Activated CD4-positive, alpha-beta T cell treated with anti-CD3 and anti-CD28 coated beads, Interleukin-2, amount 10 ng/mL, durations not matched to agents 24 days and 14 days (primary cell): Measurements from ENCODE around the gene AAK1. TPM values are rescaled to one million over a fixed set of nuclear protein-coding genes. Genes with fewer than 3 reads are reported as not detected.
A peak's percentile ranks its signal among the peaks of the same experiment; 100 is the strongest.
"Not testable (repeated sequence)": the region's sequence is repeated elsewhere in the genome, so short reads cannot be mapped to it uniquely, and the experiment has no call there.

ENCODE experiments used
- DNase-seq: peaks from one replicate; pipeline ENCODE4 v3.0.0; 2022
- H3K27ac Mint-ChIP-seq: one replicate; pipeline ENCODE4 v1.8.0; 2022; ENCODE audit warnings: mild to moderate bottlenecking, mixed read lengths
- H3K27me3 Mint-ChIP-seq: one replicate; pipeline ENCODE4 v1.8.0; 2022; ENCODE audit warnings: mixed read lengths
- H3K36me3 Mint-ChIP-seq: one replicate; pipeline ENCODE4 v1.8.0; 2022; ENCODE audit warnings: low read depth, mild to moderate bottlenecking, mixed read lengths
- H3K4me1 Mint-ChIP-seq: one replicate; pipeline ENCODE4 v1.8.0; 2021; ENCODE audit warnings: mixed read lengths
- H3K4me3 Mint-ChIP-seq: one replicate; pipeline ENCODE4 v1.8.0; 2022; ENCODE audit warnings: mild to moderate bottlenecking, moderate library complexity, mixed read lengths
- H3K9me3 Mint-ChIP-seq: one replicate; pipeline ENCODE4 v1.8.0; 2021; ENCODE audit warnings: mixed read lengths
- intact Hi-C: fragments of 100-400 bp; cut with micrococcal nuclease; formaldehyde crosslinking; loops from one replicate; pipeline ENCODE4 v1.15.1; 2023
- total RNA-seq: library from RNA; stranded (reverse); gene quantifications from 2 replicates; pipeline ENCODE4 v1.2.3, GENCODE V29; 2022

Gene AAK1
- total RNA-seq, 1 donor from 2014 or later: 86.0 TPM

- no peak for DNase-seq
- no peak overlapping the region for H3K4me3 Mint-ChIP-seq
- H3K27ac Mint-ChIP-seq: no peak overlapping the region
- H3K36me3 Mint-ChIP-seq: peaks cover 1% of the 10 kb centered on the region
- H3K9me3 Mint-ChIP-seq: no peaks in the 10 kb centered on the region
- intact Hi-C loops: no loop called here
- H3K27me3 Mint-ChIP-seq: peaks cover 4% of the 10 kb centered on the region
- peaks cover 17% of the 10 kb centered on the region for H3K4me1 Mint-ChIP-seq
Observed at GRCh38 chr2:69454976-69455375, 188.6 kb downstream of the AAK1 start.

- intact Hi-C loops: loop anchor here (1.0 to 2.0 kb wide), 2 partner anchors 16 to 55 kb away; partner anchors contain the start of gene NFU1
- H3K36me3 Mint-ChIP-seq: no peaks in the 10 kb centered on the region
- H3K4me1 Mint-ChIP-seq: peaks cover 17% of the 10 kb centered on the region
- H3K27me3 Mint-ChIP-seq: peaks cover 4% of the 10 kb centered on the region
- H3K27ac Mint-ChIP-seq: peak overlapping the region; percentile 35
- H3K9me3 Mint-ChIP-seq: no peaks in the 10 kb centered on the region
- DNase-seq: no peak
- no peak overlapping the region for H3K4me3 Mint-ChIP-seq
Observed at GRCh38 chr2:69453475-69454129, 189.9 kb downstream of the AAK1 start.

GRCh38 chr2:69452687-69453086 lies 190.9 kb downstream of the AAK1 start:
- peaks cover 7% of the 10 kb centered on the region for H3K27me3 Mint-ChIP-seq
- no peaks in the 10 kb centered on the region for H3K9me3 Mint-ChIP-seq
- no peak overlapping the region for H3K27ac Mint-ChIP-seq
- H3K4me1 Mint-ChIP-seq: peaks cover 17% of the 10 kb centered on the region
- H3K36me3 Mint-ChIP-seq: no peaks in the 10 kb centered on the region
- DNase-seq: no peak
- intact Hi-C loops: loop anchor here (1.0 to 2.0 kb wide), 2 partner anchors 15 to 56 kb away; partner anchors contain the start of gene NFU1
- no peak overlapping the region for H3K4me3 Mint-ChIP-seq

GRCh38 chr2:69450735-69451416 lies 192.7 kb downstream of the AAK1 start:
- Mint-ChIP-seq H3K27me3 (peaks cover 7% of the 10 kb centered on the region), H3K4me1 (peaks cover 14% of the 10 kb centered on the region), H3K36me3 (no peaks in the 10 kb centered on the region), H3K9me3 (no peaks in the 10 kb centered on the region), H3K4me3 (no peak overlapping the region), H3K27ac (no peak overlapping the region)
- DNase-seq: no peak
- intact Hi-C loops: no loop called here

GRCh38 chr2:69449906-69450305 lies 193.6 kb downstream of the AAK1 start:
- Mint-ChIP-seq H3K4me3 (no peak overlapping the region), H3K27ac (no peak overlapping the region), H3K4me1 (peaks cover 14% of the 10 kb centered on the region), H3K27me3 (peaks cover 7% of the 10 kb centered on the region), H3K9me3 (no peaks in the 10 kb centered on the region), H3K36me3 (no peaks in the 10 kb centered on the region)
- no peak for DNase-seq
- intact Hi-C loops: no loop called here

GRCh38 chr2:69443673-69444072 lies 199.9 kb downstream of the AAK1 start:
- intact Hi-C loops, H3K27ac Mint-ChIP-seq, H3K27me3 Mint-ChIP-seq, DNase-seq, H3K9me3 Mint-ChIP-seq, H3K4me1 Mint-ChIP-seq, H3K36me3 Mint-ChIP-seq, H3K4me3 Mint-ChIP-seq: not testable (repeated sequence)

- not testable (repeated sequence) for H3K27me3 Mint-ChIP-seq, H3K9me3 Mint-ChIP-seq, H3K4me3 Mint-ChIP-seq, H3K36me3 Mint-ChIP-seq
- intact Hi-C loops: loop anchor here (5.0 kb wide), 3 partner anchors 38 to 188 kb away; no protein-coding TSS in a partner anchor
- DNase-seq: peak; percentile 63
- Mint-ChIP-seq H3K4me1 (peaks cover 17% of the 10 kb centered on the region), H3K27ac (peak overlapping the region; percentile 10)
Observed at GRCh38 chr2:69439499-69439898, 204.0 kb downstream of the AAK1 start.

- intact Hi-C loops: loop anchor here (5.0 kb wide), 3 partner anchors 39 to 189 kb away; no protein-coding TSS in a partner anchor
- Mint-ChIP-seq H3K27me3 (no peaks in the 10 kb centered on the region), H3K9me3 (peaks cover 4% of the 10 kb centered on the region), H3K36me3 (peaks cover 4% of the 10 kb centered on the region), H3K27ac (peak overlapping the region; percentile 98), H3K4me3 (peak overlapping the region; percentile 23), H3K4me1 (peaks cover 17% of the 10 kb centered on the region)
- no peak for DNase-seq
Observed at GRCh38 chr2:69438580-69438979, 205.0 kb downstream of the AAK1 start.

- peaks cover 17% of the 10 kb centered on the region for H3K4me1 Mint-ChIP-seq
- peaks cover 4% of the 10 kb centered on the region for H3K9me3 Mint-ChIP-seq
- H3K27ac Mint-ChIP-seq: peak overlapping the region; percentile 98
- DNase-seq: no peak
- peak overlapping the region; percentile 95 for H3K4me3 Mint-ChIP-seq
- no peaks in the 10 kb centered on the region for H3K27me3 Mint-ChIP-seq
- intact Hi-C loops: loop anchor here (1.0 to 5.0 kb wide), 7 partner anchors 16 to 392 kb away; partner anchors contain the start of genes GFPT1 and GMCL1
- peaks cover 4% of the 10 kb centered on the region for H3K36me3 Mint-ChIP-seq
Observed at GRCh38 chr2:69437751-69438154, 205.8 kb downstream of the AAK1 start.

GRCh38 chr2:69436938-69437750 lies 206.4 kb downstream of the AAK1 start, which contains the start of gene NFU1:
TSS of gene NFU1 (minus strand) at chr2:69437435. CDS start at chr2:69437422, 13 bp downstream.
- peak; percentile 95 for DNase-seq
- Mint-ChIP-seq H3K4me3 (peak within 1 kb of the TSS; percentile 95), H3K4me1 (peaks cover 17% of the 10 kb centered on the region), H3K27ac (peak within 1 kb of the TSS; percentile 98), H3K36me3 (peaks cover 4% of the 10 kb centered on the region), H3K27me3 (no peaks in the 10 kb centered on the region), H3K9me3 (peaks cover 4% of the 10 kb centered on the region)
- intact Hi-C loops: loop anchor here (1.0 to 5.0 kb wide), 7 partner anchors 16 to 392 kb away; partner anchors contain the start of genes GFPT1 and GMCL1

- peak overlapping the region; percentile 98 for H3K27ac Mint-ChIP-seq
Observed at GRCh38 chr2:69436596-69436937, 207.0 kb downstream of the AAK1 start.

GRCh38 chr2:69434753-69435152 lies 208.8 kb downstream of the AAK1 start:
- H3K4me1 Mint-ChIP-seq: peaks cover 17% of the 10 kb centered on the region
- no peak overlapping the region for H3K27ac Mint-ChIP-seq
- H3K27me3 Mint-ChIP-seq: no peaks in the 10 kb centered on the region
- peaks cover 5% of the 10 kb centered on the region for H3K36me3 Mint-ChIP-seq
- peaks cover 4% of the 10 kb centered on the region for H3K9me3 Mint-ChIP-seq
- no peak for DNase-seq
- intact Hi-C loops: loop anchor here (5.0 kb wide), 3 partner anchors 43 to 193 kb away; no protein-coding TSS in a partner anchor
- no peak overlapping the region for H3K4me3 Mint-ChIP-seq

More at GRCh38 chr2:69436596-69436937, 207.0 kb downstream of the AAK1 start:
- H3K9me3 Mint-ChIP-seq: peaks cover 4% of the 10 kb centered on the region
- intact Hi-C loops: loop anchor here (2.0 to 5.0 kb wide), 4 partner anchors 41 to 208 kb away; no protein-coding TSS in a partner anchor
- H3K4me3 Mint-ChIP-seq: peak overlapping the region; percentile 95
- DNase-seq: no peak
- no peaks in the 10 kb centered on the region for H3K27me3 Mint-ChIP-seq
- H3K36me3 Mint-ChIP-seq: peaks cover 4% of the 10 kb centered on the region
- H3K4me1 Mint-ChIP-seq: peaks cover 17% of the 10 kb centered on the region

GRCh38 chr2:69429491-69430183 lies 213.9 kb downstream of the AAK1 start:
- no peak overlapping the region for H3K4me3 Mint-ChIP-seq
- DNase-seq: no peak
- H3K9me3 Mint-ChIP-seq: no peaks in the 10 kb centered on the region
- intact Hi-C loops: no loop called here
- H3K27ac Mint-ChIP-seq: no peak overlapping the region
- H3K36me3 Mint-ChIP-seq: peaks cover 13% of the 10 kb centered on the region
- no peaks in the 10 kb centered on the region for H3K27me3 Mint-ChIP-seq
- H3K4me1 Mint-ChIP-seq: peaks cover 1% of the 10 kb centered on the region
